ENCODE data around the gene TIMM17B.

DNA sequence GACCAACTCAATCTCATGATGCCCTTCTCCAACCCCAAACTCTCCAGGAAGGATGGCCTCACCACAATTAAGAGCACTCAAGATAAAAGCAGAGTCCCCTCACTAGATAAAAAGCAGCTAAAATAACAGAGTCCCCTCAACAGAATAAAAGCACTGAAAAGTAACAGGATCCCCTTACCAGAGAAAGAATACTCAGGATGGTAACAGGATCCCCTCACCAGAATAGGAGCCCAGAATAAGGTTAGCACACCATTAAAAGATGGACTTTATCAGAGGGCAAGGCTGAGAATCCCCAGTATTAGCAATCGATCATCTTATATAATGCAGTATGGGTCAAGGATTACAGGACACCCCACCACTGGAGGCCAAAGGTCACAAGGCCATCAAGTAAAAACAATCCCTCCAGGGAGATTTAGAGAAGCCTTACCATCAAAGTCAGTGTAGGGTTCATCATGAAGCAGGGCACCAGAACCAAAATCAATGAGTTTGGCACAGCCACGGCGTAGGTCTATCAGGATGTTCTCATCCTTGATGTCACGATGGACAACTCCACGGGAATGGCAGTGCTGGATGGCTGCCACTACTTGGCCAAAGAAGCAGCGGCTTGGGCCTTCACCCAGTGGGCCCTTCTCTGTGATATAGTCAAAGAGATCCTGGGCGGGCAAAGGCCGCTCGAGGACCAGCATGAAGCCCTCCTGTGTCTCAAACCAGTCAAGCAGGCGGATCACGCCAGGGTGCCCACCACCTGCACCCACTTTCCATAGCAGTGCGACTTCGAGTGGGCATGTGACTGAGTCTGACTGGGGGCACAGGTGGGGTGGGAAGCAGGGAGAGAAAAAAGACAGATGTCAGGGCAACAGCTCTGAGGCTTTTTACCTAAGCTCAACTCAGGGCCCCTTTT is 17.3 kb upstream of the TIMM17B start:
- TF ChIP-seq CTCF (IDR thresholded peaks at IDR 0.05) (no peak), ZFX (IDR thresholded peaks at IDR 0.05; ENCODE audit: borderline replicate concordance) (no peak)

Measured in 22Rv1 (cell line).